ENCODE measurements around the gene NCBP3.

Gene NCBP3

GRCh38 chr17:3845621-3846436, at the start of gene NCBP3:
Gene NCBP3, minus strand, starts transcription at chr17:3846246. Its CDS starts 23 bp downstream, at chr17:3846223.
- peak; percentile 74 to 82 for DNase-seq (ENCODE audit: extremely low read depth in 1 of 2, low read depth in 1 of 2)

- no peak for DNase-seq (ENCODE audit: extremely low read depth in 1 of 2, low read depth in 1 of 2)
These were observed 49.3 kb upstream of the NCBP3 start for GRCh38 chr17:3895354-3895753.

DNA sequence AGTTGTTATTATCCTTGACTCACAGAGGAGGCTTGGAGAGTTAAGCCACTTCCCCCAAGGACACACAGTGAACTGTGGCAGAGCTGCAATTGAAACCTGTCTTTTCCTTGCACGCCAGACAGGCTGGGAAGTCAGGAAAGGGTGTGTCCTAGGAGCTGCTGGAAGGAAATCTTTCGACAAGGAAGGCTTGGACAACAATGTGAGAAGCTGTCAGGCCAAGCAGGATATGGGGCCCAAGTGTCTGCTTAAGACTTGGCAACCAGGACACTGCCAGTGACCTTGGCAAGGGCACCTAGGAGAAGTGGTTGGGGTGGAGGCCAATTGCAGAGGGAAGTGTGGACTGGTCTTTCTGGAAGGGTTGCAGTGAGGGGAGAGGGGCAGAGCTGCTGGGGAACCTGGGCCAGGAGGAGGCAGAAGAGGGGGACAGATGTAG, 48.9 kb upstream of the NCBP3 start:
- DNase-seq (ENCODE audit: extremely low read depth in 1 of 2, low read depth in 1 of 2) = no peak

- DNase-seq (ENCODE audit: extremely low read depth in 1 of 2, low read depth in 1 of 2) = no peak
These were observed 48.1 kb upstream of the NCBP3 start for GRCh38 chr17:3894188-3894587.

DNA sequence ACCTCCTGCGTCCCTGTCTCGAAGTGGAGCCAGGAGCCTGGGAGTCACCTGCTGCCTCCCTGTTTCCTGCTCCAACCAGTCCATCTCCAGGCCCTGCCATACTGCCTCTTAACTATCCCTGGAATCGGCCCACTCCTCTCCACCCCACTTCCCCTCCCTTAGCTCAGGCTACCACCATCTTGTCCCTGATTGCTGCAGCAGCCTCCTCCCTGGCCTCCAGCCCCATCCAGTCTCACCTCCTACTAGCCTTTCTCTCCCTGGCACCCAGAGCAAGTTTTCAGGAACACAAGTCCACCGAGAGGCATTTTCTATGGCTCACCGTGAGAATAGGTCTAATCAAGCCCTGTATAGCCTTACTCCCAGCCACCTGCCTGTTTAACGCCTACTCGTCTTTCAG, 47.7 kb upstream of the NCBP3 start:
- no peak for DNase-seq (ENCODE audit: extremely low read depth in 1 of 2, low read depth in 1 of 2)

- peak; percentile 84 to 87 for DNase-seq (ENCODE audit: extremely low read depth in 1 of 2, low read depth in 1 of 2)
These were observed 47.1 kb upstream of the NCBP3 start, which contains the start of gene CAMKK1 for GRCh38 chr17:3893003-3893719. Gene CAMKK1, minus strand, starts transcription at chr17:3893053. Its CDS starts 7,366 bp downstream, at chr17:3885687.

- DNase-seq (ENCODE audit: extremely low read depth in 1 of 2, low read depth in 1 of 2) = peak; percentile 24 to 32
These were observed 46.3 kb upstream of the NCBP3 start for GRCh38 chr17:3892095-3892998.

DNA sequence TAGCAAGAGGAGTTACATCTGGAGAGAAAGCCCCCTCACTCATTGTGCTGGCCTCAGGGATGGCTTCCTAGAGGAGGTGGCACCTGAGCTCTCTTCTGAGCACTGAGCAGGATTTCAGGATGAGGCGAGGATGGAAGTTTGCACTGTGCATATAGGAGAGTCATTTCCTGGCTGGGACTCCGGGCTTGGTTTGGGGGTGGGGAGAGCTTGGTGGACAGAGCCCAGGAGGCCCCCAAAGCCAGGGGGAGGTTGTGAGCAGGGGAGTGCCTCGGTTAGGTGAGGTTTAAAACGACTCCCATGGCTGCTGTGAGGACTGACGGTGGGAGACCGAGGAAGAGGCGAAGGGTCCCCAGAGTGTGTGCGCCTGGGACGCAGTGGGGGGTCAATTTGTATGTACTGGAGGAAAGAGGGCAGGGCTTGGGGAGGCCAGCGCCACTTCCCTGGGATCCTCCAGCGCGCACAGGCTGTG, 45.6 kb upstream of the NCBP3 start:
- DNase-seq (ENCODE audit: extremely low read depth in 1 of 2, low read depth in 1 of 2) = no peak

DNA sequence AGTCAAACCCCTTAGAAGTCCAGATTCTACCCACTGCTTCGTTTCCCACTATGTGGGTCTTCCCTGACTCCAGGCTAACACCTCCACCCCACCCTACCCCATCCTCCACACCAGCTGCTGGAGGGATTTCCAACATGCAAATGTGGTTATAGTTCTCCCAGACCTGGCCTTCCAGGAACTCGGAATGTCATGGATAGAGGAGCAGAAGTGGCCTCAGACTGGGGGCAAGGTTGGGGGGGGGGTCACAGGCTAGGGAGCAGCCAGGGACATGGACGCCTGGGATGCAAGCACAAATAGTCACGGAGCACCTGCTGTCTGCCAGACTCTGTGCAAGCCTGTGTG, 44.8 kb upstream of the NCBP3 start:
- DNase-seq (ENCODE audit: extremely low read depth in 1 of 2, low read depth in 1 of 2) = no peak

DNA sequence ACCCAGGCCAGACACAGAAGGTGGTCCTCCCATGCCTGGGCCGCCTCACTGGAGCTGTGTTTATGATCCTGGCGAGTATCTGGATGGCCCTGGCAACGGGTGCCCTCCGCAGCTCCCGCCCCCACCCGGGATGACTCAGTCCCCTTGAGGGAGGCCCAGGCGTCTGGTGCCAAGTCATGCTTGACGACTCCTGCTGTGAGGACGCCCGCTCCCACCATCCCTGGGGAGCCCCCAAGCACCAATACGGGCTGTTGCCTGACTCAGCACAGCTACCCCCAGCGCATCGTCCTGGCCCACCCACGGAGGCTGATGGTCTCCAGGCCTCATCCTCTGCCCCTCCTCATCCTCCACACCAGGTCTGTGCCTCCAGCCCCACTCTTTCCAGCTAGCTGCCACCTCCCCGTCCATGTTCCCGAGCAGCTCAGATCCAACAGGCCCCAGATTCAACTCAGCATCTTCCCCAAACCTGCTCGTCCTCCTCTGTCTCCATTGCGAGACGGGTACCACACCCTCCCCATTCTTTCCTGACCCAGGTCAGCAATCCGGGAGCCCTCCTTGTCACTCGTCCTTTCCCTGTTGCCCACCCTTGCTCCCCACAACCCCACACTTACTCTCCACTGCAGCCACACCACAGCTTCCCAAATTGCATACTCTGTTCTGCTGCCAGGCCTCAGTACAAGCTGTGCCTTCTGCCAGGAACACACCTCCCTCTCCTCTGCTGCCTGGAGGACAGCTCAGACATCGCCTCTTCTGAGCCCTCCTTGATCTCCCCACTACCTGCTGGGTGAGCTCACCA, 44.2 kb upstream of the NCBP3 start:
- no peak for DNase-seq (ENCODE audit: extremely low read depth in 1 of 2, low read depth in 1 of 2)

- DNase-seq (ENCODE audit: extremely low read depth in 1 of 2, low read depth in 1 of 2) = no peak
These were observed 43.4 kb upstream of the NCBP3 start for GRCh38 chr17:3889325-3890012.

DNA sequence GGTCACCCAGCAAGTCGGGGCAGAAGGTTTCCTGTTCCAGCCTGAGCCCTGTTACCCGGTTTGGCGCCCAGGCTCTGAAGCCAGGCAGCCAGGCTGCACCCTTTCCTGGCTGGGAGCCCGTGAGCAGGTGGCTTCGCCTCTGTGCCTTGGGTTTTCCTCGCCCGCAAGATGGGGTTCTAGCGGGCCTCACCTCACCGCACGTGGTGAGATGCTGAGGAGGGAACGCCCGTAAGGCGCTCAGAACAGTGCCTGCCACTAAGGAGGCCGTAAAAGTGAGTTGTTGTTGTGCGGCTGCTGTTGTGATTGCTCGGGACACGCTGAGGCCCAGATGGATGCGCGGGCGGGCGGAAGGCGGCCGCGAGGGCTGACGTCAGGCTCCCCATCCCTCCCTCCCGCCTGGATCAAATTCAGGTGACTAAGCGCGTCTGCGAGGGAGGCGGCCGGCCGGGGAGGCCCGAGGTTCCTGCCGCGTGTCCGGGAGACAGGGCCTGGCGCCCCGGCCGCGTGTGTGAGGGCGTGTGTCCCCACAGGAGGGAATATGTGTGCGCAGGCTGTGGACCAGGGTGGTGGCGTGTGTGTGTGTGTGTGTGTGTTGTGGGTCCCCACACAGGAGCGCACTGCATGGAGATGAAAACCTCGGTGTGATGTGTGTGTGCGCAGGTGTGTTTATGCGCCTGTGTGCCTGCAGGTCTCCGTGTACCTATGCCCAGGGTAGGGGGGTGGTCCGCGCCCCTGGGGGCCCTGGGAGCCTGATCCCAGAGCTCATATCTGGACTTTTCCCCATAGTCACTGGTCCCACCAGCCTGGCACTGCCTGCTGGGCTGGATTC, 42.5 kb upstream of the NCBP3 start:
- no peak for DNase-seq (ENCODE audit: extremely low read depth in 1 of 2, low read depth in 1 of 2)

DNA sequence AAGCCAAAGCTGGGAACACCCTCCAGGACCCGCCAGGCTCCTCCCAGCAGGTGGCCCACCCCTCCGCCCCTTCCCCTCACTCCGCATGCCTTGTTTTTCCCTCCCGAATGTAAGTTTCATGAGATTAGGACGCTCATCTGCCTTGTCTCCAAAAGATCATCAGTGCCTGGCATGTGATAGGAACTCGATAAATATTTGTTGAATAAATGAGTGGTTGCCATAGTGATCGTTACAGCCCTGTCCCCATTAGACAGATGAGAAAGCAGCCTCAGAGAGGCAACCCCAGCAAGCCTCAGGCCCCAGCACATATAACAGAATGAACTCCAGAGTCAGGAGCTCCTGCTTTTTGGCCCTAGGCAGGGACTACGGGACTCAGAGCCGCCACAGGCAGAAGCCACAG, 41.8 kb upstream of the NCBP3 start:
- DNase-seq (ENCODE audit: extremely low read depth in 1 of 2, low read depth in 1 of 2) = no peak

- DNase-seq (ENCODE audit: extremely low read depth in 1 of 2, low read depth in 1 of 2) = no peak
These were observed 41.3 kb upstream of the NCBP3 start for GRCh38 chr17:3887394-3887793.

DNA sequence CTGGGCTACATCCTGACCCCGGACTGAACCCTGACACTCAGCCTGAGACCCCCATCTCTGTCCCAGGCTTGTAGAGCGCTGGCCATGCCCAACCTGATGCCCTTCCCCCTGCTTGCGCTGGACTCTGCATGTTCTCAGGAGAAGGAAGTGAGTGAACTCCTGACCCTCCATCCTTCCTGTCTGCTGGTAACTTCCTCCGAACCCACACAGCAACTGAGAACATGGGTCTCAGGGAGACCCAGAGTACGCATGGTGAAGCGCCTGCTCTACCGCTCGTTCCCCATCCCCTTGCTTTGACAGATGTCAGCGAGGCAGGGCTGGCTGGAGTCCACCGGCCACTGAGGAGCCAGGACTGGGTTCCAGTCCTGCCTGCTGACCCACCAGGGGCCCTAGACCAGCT, 40.7 kb upstream of the NCBP3 start:
- no peak for DNase-seq (ENCODE audit: extremely low read depth in 1 of 2, low read depth in 1 of 2)

DNA sequence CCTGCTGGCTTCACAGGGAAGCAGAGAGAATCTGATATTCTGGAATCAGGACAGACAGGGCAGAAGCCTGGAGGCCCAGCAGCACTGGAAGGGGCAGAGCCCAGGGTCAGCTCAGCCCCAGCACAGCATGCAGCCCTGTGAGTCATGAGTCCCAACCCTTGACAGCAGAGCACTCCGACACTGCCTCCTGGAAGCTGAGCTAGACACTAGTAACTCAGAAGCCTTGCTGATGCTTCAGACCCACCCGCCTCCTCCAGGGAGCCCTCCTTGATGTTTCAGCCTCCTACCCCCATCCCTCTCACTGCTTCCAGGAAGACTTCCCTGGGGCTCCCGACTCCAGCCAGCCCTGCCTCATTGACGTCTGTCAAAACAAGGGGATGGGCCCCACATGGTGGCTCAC, 39.9 kb upstream of the NCBP3 start:
- DNase-seq (ENCODE audit: extremely low read depth in 1 of 2, low read depth in 1 of 2) = no peak

DNA sequence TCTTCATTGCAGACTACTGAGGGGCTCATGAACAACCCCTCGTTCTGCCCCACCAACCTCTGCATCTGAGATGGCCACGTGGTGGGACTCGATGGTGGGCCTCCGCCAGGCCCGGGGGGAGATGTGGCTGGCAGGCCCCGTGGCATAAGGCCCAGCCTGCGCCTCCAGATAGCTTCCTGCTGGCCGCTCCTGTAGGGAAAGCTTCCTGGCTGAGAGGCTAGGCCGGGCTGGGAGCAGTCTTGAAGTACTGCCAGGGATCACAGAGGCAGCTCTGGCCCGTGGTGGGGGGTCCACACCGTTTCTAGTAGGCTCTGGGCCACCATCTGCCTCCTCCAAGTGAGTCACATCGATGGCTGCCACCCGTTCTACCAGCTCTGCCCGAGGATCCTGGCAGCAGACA, 39.2 kb upstream of the NCBP3 start:
- DNase-seq (ENCODE audit: extremely low read depth in 1 of 2, low read depth in 1 of 2) = no peak

DNA sequence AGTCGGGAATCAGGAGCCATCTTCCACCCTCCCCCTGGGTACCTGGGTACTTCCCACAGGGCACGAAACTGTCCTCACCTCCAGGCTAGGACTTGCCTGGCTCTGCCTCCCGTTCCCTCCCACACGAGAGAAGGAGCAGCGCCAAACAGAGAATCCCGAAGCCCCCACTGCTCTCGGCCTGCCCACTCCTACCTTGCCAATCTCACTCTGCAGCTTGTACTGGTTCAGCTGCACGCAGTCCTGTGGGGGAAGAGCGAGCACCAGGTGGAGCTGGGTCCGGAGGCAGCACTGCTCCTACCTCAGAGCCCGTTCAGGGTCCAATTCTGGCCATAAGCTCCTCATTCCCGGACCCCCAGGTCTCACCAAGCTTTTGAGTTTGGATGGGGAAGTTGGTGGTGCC, 38.1 kb upstream of the NCBP3 start:
- no peak for DNase-seq (ENCODE audit: extremely low read depth in 1 of 2, low read depth in 1 of 2)

DNA sequence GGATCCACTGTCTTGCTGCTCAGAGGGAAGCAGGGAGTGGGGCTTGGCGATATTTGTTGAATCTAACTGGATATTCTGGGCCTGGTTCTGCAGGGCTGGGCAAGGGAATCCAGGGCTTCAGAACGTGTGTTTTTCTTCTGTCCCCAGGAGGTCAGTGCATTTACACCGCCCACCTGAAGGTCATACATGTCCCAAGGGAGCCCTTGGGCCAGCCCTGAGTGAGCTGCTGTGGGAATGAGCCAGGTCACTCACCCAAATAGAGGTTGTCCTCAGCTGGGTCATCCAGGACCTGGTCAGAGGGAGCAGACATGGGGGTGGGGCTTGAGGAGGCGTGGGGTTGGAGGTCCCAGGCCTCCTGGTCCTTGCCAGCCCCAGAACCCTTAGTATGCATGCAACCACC, 36.2 kb upstream of the NCBP3 start:
- no peak for DNase-seq (ENCODE audit: extremely low read depth in 1 of 2, low read depth in 1 of 2)

Data from stimulated activated CD8-positive, alpha-beta memory T cell treated with anti-CD3 and anti-CD28 coated beads, Interleukin-7, amount 100 ng/mL, for 48 hours (primary cell).